ENCODE measurements around the gene HOXA11. TPM values are rescaled to one million over a fixed set of nuclear protein-coding genes. Genes with fewer than 3 reads are reported as not detected.

HOXA11 gene
- total and polyA plus RNA-seq, 2 of the 4 experiments (the other 2 are of a cell fraction): 0.05 TPM; not detected in 1

DNA sequence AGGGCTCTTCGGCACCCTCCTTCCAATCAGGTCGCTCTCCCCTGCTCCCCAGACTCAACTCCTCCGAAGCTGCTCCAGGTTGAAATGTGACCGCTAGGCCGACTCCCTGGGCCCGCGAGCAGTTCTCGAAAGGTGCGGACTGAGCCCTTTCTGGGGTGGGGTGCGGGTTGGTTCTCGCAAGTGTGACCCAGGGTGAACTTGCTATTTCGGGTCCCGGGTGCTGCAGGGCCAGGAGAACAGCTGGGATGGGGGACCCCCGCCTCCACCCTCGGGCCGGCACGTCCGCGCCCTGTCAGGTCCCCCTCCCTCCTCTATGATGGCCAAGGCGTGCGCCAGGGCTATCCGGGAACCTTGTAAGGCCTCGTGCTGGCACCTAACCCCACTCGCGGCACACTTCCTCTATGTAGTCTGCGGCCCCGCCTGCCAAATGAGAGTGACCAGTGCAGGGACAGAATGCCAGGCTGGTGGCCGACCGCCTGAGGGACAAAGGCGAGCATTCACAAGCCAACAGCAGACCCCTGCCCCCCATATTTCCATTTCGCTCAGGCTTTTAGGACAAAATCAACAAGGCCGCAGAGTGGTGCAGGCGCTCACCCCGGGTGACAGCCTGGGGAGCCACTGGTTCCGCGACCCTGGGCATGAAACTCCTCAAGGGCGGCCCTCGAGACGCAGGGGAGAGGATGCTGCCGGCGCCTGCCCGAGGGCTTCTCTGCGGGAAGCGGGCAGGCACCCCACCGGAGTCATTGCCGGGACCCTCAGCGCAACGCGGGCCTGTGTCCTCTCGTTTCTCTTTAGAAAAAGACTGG lies 28.6 kb upstream of the HOXA11 start:
- Histone ChIP-seq H2BK20ac (ENCODE audit: low read depth, low read length) (no peak overlapping the region), H3K4ac (ENCODE audit: low read depth, low read length) (no peak overlapping the region), H2AK5ac (ENCODE audit: low read depth, low read length) (no peak overlapping the region), H3K23ac (ENCODE audit: low read depth, low read length) (no peak overlapping the region), H2BK15ac (ENCODE audit: low read depth, low read length) (no peak overlapping the region), H4K20me1 (ENCODE audit: insufficient read depth, low read length) (no peaks in the 10 kb centered on the region), H3K9ac (ENCODE audit: low read depth, low read length) (no peak overlapping the region), H3K9me1 (ENCODE audit: insufficient read depth, low read length) (no peaks in the 10 kb centered on the region), H3K27me3 (ENCODE audit: control insufficient read depth, insufficient read depth, low read length) (peaks cover 90% of the 10 kb centered on the region), H4K8ac (ENCODE audit: low read depth in 2 of 2, low read length in 2 of 2) (no peak overlapping the region), H4K5ac (ENCODE audit: low read depth, low read length) (no peak overlapping the region), H4K91ac (ENCODE audit: insufficient read depth, low read depth, low read length) (no peak overlapping the region), H3K4me2 (ENCODE audit: low read depth, low read length) (no peak overlapping the region), H3K4me3 (ENCODE audit: insufficient read depth, low read depth, low read length) (no peak overlapping the region), H3K27ac (ENCODE audit: insufficient read depth, low read length) (no peak overlapping the region), H3K18ac (ENCODE audit: low read depth, low read length) (no peak overlapping the region), H3K9me3 (ENCODE audit: control insufficient read depth, insufficient read depth, low read length) (no peaks in the 10 kb centered on the region), H2BK120ac (ENCODE audit: low read depth, low read length) (no peak overlapping the region), H3K14ac (replicated peaks; ENCODE audit: low read depth, low read length) (no peak overlapping the region), H2BK5ac (ENCODE audit: low read depth, low read length, poor library complexity, severe bottlenecking) (no peak overlapping the region), H3K56ac (ENCODE audit: extremely low read depth, insufficient read depth, low read length) (no peak overlapping the region), H2AK9ac (replicated peaks; ENCODE audit: low read depth, low read length, poor library complexity) (no peak overlapping the region), H3K4me1 (ENCODE audit: control insufficient read depth, insufficient read depth, low read length) (no peaks in the 10 kb centered on the region), H2AFZ (replicated peaks; ENCODE audit: low read length, poor library complexity) (no peak overlapping the region), H3K36me3 (ENCODE audit: control insufficient read depth, insufficient read depth, low read length) (no peaks in the 10 kb centered on the region), H3K79me1 (ENCODE audit: low read depth in 1 of 2, low read length in 2 of 2) (no peaks in the 10 kb centered on the region)
- DNase-seq (no peak), ATAC-seq (ENCODE audit: low read depth) (no peak)
- ChIA-PET POLR2A (ENCODE audit: unreplicated experiment) (no interaction called here), CTCF (no interaction called here)
- TF ChIP-seq RFX5 (IDR thresholded peaks at IDR 0.05; ENCODE audit: low read depth, low read length) (no peak), FOS (IDR thresholded peaks at IDR 0.05; ENCODE audit: low read depth, low read length) (no peak), BHLHE40 (IDR thresholded peaks at IDR 0.05; ENCODE audit: low read depth, low read length) (no peak)
- TF ChIP-seq, protein P1, sequence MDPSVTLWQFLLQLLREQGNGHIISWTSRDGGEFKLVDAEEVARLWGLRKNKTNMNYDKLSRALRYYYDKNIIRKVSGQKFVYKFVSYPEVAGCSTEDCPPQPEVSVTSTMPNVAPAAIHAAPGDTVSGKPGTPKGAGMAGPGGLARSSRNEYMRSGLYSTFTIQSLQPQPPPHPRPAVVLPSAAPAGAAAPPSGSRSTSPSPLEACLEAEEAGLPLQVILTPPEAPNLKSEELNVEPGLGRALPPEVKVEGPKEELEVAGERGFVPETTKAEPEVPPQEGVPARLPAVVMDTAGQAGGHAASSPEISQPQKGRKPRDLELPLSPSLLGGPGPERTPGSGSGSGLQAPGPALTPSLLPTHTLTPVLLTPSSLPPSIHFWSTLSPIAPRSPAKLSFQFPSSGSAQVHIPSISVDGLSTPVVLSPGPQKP (IDR thresholded peaks at IDR 0.05; ENCODE audit: borderline replicate concordance, low read depth, low read length): no peak
- in situ Hi-C loops (cut with MboI; ENCODE audit: low sequenced_read_pairs): no loop called here
- 19% methylated on average over 13 of the region's 50 CpGs; no CpG with 5 or more reads in 1 of the 2 experiments for WGBS, 2 experiments (ENCODE audit: extremely low coverage in 2 of 2, insufficient read length in 1 of 2)
- no TSS peak for BruUV-seq (replicated peaks)
- intact Hi-C loops (cut with micrococcal nuclease): loop anchor here (5.0 kb wide), 3 partner anchors 449 to 809 kb away; partner anchors contain the start of gene HIBADH
- dilution Hi-C loops (cut with HindIII; ENCODE audit: low sequenced_read_pairs, unreplicated experiment): no loop called here

Measured in IMR-90 (cell line).